Panc1 (cell line): ENCODE measurements around the gene CHMP5.

ENCODE experiments used
- SIN3A ChIP-seq: IDR thresholded peaks from 2 replicates; pipeline ENCODE4 v1.6.1; 2012; ENCODE audit warnings: low read depth, mild to moderate bottlenecking, low read length, moderate library complexity, borderline replicate concordance; ENCODE audit not compliant: insufficient read depth
- TF ChIP-seq, protein P1 (sequence below), 2 experiments: IDR thresholded peaks; 2 replicates each; pipeline ENCODE4 v1.6.1; 2011 to 2012; ENCODE audit warnings: low read depth in 2 of 2, control low read depth in 1 of 2, low read length in 1 of 2, mild to moderate bottlenecking in 1 of 2, moderate library complexity in 1 of 2; ENCODE audit not compliant: insufficient read depth in 1 of 2
- TF ChIP-seq, protein P2 (sequence below): fragments of 450-650 bp; IDR thresholded peaks from 2 replicates; pipeline ENCODE4 v1.5.1; 2017; ENCODE audit warnings: mild to moderate bottlenecking

DNA sequence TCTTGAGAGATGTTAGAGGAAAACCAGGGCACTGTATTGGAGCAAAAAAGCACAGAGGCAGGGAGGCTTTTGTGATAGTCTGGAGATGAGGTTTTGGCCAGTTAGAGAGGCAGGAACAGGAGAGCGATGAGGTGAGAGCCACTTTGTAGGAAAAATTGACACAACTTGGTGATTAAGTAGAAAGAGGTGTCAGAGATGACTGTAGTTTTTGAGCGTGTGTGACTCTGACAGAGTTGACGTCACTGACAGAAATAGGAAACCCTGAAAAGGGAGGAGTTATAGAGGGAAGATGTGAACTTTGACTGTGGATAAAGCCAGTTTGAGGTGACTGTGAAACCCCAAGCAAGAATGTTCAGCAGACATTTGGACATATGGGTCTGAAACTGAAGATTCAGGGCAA lies 41.2 kb downstream of the CHMP5 start:
- TF ChIP-seq, protein P1, sequence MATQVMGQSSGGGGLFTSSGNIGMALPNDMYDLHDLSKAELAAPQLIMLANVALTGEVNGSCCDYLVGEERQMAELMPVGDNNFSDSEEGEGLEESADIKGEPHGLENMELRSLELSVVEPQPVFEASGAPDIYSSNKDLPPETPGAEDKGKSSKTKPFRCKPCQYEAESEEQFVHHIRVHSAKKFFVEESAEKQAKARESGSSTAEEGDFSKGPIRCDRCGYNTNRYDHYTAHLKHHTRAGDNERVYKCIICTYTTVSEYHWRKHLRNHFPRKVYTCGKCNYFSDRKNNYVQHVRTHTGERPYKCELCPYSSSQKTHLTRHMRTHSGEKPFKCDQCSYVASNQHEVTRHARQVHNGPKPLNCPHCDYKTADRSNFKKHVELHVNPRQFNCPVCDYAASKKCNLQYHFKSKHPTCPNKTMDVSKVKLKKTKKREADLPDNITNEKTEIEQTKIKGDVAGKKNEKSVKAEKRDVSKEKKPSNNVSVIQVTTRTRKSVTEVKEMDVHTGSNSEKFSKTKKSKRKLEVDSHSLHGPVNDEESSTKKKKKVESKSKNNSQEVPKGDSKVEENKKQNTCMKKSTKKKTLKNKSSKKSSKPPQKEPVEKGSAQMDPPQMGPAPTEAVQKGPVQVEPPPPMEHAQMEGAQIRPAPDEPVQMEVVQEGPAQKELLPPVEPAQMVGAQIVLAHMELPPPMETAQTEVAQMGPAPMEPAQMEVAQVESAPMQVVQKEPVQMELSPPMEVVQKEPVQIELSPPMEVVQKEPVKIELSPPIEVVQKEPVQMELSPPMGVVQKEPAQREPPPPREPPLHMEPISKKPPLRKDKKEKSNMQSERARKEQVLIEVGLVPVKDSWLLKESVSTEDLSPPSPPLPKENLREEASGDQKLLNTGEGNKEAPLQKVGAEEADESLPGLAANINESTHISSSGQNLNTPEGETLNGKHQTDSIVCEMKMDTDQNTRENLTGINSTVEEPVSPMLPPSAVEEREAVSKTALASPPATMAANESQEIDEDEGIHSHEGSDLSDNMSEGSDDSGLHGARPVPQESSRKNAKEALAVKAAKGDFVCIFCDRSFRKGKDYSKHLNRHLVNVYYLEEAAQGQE (IDR thresholded peaks at IDR 0.05; ENCODE audit: insufficient read depth in 1 of 2, low read depth in 2 of 2, low read length in 1 of 2): no peak
- TF ChIP-seq, protein P2, sequence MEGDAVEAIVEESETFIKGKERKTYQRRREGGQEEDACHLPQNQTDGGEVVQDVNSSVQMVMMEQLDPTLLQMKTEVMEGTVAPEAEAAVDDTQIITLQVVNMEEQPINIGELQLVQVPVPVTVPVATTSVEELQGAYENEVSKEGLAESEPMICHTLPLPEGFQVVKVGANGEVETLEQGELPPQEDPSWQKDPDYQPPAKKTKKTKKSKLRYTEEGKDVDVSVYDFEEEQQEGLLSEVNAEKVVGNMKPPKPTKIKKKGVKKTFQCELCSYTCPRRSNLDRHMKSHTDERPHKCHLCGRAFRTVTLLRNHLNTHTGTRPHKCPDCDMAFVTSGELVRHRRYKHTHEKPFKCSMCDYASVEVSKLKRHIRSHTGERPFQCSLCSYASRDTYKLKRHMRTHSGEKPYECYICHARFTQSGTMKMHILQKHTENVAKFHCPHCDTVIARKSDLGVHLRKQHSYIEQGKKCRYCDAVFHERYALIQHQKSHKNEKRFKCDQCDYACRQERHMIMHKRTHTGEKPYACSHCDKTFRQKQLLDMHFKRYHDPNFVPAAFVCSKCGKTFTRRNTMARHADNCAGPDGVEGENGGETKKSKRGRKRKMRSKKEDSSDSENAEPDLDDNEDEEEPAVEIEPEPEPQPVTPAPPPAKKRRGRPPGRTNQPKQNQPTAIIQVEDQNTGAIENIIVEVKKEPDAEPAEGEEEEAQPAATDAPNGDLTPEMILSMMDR: no peak
- TF ChIP-seq SIN3A: no peak
